HL-60 (cell line): Measurements from ENCODE around the gene TIPRL.

ENCODE experiments used
- GABPA ChIP-seq: IDR thresholded peaks from 2 replicates; pipeline ENCODE4 v1.6.1; 2012; ENCODE audit warnings: low read depth
- POLR2AphosphoS5 ChIP-seq: IDR thresholded peaks from 2 replicates; pipeline ENCODE4 v1.6.1; 2012; ENCODE audit warnings: low read depth
- TF ChIP-seq, protein P1 (sequence below): IDR thresholded peaks from one replicate; pipeline ENCODE4 v1.5.1; 2011; ENCODE audit warnings: low read length, control low read depth, inconsistent platforms; ENCODE audit not compliant: insufficient read depth
- TF ChIP-seq, protein P2 (sequence below): IDR thresholded peaks from 2 replicates; pipeline ENCODE4 v1.6.1; 2012; ENCODE audit warnings: low read depth; ENCODE audit not compliant: insufficient replicate concordance

DNA sequence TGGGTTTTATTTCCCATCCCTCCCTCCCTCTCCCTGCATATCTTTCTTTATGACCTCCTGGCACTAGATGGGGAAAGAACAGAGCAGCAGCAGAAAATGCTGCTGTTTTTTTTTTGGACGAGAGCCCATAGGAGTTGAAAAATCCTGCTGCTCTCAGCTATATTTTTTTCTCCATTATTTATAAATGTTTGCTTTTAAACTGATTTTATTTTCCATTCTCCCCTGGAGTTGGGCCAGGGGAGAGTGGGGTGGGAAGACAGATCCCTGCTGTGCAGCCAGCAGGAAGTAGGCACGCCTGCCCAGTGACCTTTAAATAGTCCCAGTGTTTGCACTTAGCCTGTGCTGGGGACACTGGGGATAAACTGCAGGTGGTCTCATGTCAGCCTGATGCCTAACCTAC is 64.4 kb downstream of the TIPRL start:
- TF ChIP-seq, protein P1, sequence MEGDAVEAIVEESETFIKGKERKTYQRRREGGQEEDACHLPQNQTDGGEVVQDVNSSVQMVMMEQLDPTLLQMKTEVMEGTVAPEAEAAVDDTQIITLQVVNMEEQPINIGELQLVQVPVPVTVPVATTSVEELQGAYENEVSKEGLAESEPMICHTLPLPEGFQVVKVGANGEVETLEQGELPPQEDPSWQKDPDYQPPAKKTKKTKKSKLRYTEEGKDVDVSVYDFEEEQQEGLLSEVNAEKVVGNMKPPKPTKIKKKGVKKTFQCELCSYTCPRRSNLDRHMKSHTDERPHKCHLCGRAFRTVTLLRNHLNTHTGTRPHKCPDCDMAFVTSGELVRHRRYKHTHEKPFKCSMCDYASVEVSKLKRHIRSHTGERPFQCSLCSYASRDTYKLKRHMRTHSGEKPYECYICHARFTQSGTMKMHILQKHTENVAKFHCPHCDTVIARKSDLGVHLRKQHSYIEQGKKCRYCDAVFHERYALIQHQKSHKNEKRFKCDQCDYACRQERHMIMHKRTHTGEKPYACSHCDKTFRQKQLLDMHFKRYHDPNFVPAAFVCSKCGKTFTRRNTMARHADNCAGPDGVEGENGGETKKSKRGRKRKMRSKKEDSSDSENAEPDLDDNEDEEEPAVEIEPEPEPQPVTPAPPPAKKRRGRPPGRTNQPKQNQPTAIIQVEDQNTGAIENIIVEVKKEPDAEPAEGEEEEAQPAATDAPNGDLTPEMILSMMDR, result no peak
- TF ChIP-seq GABPA, result no peak
- TF ChIP-seq POLR2AphosphoS5, result no peak
- TF ChIP-seq, protein P2, sequence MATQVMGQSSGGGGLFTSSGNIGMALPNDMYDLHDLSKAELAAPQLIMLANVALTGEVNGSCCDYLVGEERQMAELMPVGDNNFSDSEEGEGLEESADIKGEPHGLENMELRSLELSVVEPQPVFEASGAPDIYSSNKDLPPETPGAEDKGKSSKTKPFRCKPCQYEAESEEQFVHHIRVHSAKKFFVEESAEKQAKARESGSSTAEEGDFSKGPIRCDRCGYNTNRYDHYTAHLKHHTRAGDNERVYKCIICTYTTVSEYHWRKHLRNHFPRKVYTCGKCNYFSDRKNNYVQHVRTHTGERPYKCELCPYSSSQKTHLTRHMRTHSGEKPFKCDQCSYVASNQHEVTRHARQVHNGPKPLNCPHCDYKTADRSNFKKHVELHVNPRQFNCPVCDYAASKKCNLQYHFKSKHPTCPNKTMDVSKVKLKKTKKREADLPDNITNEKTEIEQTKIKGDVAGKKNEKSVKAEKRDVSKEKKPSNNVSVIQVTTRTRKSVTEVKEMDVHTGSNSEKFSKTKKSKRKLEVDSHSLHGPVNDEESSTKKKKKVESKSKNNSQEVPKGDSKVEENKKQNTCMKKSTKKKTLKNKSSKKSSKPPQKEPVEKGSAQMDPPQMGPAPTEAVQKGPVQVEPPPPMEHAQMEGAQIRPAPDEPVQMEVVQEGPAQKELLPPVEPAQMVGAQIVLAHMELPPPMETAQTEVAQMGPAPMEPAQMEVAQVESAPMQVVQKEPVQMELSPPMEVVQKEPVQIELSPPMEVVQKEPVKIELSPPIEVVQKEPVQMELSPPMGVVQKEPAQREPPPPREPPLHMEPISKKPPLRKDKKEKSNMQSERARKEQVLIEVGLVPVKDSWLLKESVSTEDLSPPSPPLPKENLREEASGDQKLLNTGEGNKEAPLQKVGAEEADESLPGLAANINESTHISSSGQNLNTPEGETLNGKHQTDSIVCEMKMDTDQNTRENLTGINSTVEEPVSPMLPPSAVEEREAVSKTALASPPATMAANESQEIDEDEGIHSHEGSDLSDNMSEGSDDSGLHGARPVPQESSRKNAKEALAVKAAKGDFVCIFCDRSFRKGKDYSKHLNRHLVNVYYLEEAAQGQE, result no peak
